ENCODE data around the gene B4GALNT3. TPM values are rescaled to one million over a fixed set of nuclear protein-coding genes. Genes with fewer than 3 reads are reported as not detected.

The B4GALNT3 gene
- total and polyA plus RNA-seq, 2 of the 13 experiments (the other 11 are each of a cell fraction or from before 2014, with no cell fraction given) = 3.2 to 4.4 TPM

DNA sequence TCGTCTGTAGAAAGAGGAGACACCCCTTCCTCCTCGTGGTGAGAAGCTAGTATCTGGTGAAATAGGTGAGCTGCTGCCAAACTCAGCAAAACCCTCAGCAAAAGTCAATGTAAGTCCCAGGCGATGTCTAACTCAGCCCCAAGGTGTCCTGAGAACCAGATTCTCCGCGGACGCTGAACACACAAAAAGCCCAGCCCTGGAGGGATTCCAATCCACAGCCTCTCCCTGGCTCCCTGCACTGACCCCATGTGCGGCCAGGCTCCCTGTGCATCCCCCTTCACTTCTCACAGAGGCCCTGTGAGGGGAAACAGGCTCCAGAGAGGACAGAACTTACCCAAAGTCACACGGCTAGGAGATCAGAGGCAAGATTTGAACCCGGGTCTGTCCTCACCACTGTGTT, 122.0 kb downstream of the B4GALNT3 start:
- Histone ChIP-seq H3K9ac (ENCODE audit: insufficient read depth, low read depth, low read length) (no peak overlapping the region), H3K27ac (ENCODE audit: extremely low read length, insufficient read depth, low read length) (peak overlapping the region; percentile 47), H3K36me3 (replicated peaks in 1 of 2; ENCODE audit: control insufficient read depth in 1 of 2, insufficient read depth in 2 of 2, low read length in 2 of 2) (no peaks in the 10 kb centered on the region), H3K79me2 (ENCODE audit: insufficient read depth, low read length) (no peaks in the 10 kb centered on the region), H3K4me1 (ENCODE audit: insufficient read depth, low read length) (peaks cover 97% of the 10 kb centered on the region), H3K4me2 (ENCODE audit: low read depth, low read length) (peak overlapping the region; percentile 15; the same call in 1 of the 2 replicates), H4K20me1 (ENCODE audit: insufficient read depth, low read length) (no peaks in the 10 kb centered on the region), H2AFZ (ENCODE audit: low read length) (no peak overlapping the region), H3K27me3 (ENCODE audit: control insufficient read depth in 1 of 2, insufficient read depth in 2 of 2, low read length in 2 of 2) (no peaks in the 10 kb centered on the region), H3K4me3 (replicated peaks in 1 of 3; ENCODE audit: insufficient read depth in 1 of 3, low read depth in 2 of 3, low read length in 3 of 3) (0 out of 6 replicates have a peak overlapping the region, but pooled peaks of 1 of the 3 experiments have one; percentile 13), H3K9me3 (ENCODE audit: low read length) (no peaks in the 10 kb centered on the region)
- DNase-seq (ENCODE audit: low spot score) (no peak), FAIRE-seq (no peak), ATAC-seq (no peak)
- WGBS (ENCODE audit: low lambda C conversion rate) = 69% methylated on average over 4 of the region's 9 CpGs
- ChIA-PET POLR2A (no interaction called here), CTCF (ENCODE audit: low intra/inter-chr PET ratio, low total read pairs) (no interaction called here)
- intact Hi-C loops (cut with micrococcal nuclease; ENCODE audit: unreplicated experiment) (no loop called here), in situ Hi-C loops (cut with HindIII; ENCODE audit: extremely low pct_ligation_motif_present, low pct_unique_long_range_greater_than_20kb) (no loop called here)
- TF ChIP-seq, protein P1, sequence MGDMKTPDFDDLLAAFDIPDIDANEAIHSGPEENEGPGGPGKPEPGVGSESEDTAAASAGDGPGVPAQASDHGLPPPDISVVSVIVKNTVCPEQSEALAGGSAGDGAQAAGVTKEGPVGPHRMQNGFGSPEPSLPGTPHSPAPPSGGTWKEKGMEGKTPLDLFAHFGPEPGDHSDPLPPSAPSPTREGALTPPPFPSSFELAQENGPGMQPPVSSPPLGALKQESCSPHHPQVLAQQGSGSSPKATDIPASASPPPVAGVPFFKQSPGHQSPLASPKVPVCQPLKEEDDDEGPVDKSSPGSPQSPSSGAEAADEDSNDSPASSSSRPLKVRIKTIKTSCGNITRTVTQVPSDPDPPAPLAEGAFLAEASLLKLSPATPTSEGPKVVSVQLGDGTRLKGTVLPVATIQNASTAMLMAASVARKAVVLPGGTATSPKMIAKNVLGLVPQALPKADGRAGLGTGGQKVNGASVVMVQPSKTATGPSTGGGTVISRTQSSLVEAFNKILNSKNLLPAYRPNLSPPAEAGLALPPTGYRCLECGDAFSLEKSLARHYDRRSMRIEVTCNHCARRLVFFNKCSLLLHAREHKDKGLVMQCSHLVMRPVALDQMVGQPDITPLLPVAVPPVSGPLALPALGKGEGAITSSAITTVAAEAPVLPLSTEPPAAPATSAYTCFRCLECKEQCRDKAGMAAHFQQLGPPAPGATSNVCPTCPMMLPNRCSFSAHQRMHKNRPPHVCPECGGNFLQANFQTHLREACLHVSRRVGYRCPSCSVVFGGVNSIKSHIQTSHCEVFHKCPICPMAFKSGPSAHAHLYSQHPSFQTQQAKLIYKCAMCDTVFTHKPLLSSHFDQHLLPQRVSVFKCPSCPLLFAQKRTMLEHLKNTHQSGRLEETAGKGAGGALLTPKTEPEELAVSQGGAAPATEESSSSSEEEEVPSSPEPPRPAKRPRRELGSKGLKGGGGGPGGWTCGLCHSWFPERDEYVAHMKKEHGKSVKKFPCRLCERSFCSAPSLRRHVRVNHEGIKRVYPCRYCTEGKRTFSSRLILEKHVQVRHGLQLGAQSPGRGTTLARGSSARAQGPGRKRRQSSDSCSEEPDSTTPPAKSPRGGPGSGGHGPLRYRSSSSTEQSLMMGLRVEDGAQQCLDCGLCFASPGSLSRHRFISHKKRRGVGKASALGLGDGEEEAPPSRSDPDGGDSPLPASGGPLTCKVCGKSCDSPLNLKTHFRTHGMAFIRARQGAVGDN (CRISPR knock-in tag; IDR thresholded peaks at IDR 0.05) = peak; percentile 6; the same call in 1 of the 2 replicates
- no peak for TF ChIP-seq BCL6 (CRISPR knock-in tag; IDR thresholded peaks at IDR 0.05)
- no TSS peak for BruUV-seq (replicated peaks)

DNA sequence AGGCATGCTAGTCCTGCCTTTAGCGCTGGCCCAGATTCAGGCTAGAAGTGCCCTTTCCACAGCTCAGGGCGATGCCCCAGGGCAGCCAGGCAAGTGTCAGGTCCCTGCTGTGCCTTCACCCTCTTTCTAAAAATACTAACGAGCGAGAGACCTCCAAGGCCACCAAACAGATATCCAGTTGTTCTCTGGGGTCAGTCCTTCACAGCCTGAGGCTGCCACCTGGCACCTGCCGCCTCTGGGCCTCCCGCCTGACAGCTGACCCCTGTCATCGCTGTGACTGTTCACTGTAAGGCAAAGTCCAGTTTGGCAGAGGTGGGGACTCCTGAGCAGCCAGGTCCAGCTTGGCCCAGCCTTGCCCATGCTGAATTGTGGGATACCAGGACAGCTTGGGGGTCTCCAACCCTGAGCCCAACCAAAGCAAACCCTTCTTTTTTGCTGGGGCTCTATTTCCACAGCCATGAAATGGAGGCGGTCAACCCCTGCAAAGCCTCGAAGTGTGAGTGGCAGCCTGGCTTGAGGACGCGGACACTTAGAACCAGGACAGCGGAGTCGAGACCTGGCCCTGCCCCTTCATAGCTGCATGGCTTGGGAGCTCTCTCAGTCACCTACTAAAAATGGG, 123.6 kb downstream of the B4GALNT3 start:
- no peaks in the 10 kb centered on the region for H3K9me3 ChIP-seq (ENCODE audit: low read length)
- peak overlapping the region; percentile 88 for H3K27ac ChIP-seq (ENCODE audit: extremely low read length, insufficient read depth, low read length)
- 20% methylated on average over 2 of the region's 13 CpGs for WGBS (ENCODE audit: low lambda C conversion rate)
- H3K4me2 ChIP-seq (ENCODE audit: low read depth, low read length) = peak overlapping the region; percentile 69
- H3K36me3 ChIP-seq (replicated peaks in 1 of 2; ENCODE audit: control insufficient read depth in 1 of 2, insufficient read depth in 2 of 2, low read length in 2 of 2) = no peaks in the 10 kb centered on the region
- peak; percentile 84 for DNase-seq (ENCODE audit: low spot score)
- peaks cover 97% of the 10 kb centered on the region for H3K4me1 ChIP-seq (ENCODE audit: insufficient read depth, low read length)
- in situ Hi-C loops (cut with HindIII; ENCODE audit: extremely low pct_ligation_motif_present, low pct_unique_long_range_greater_than_20kb) (no loop called here), intact Hi-C loops (cut with micrococcal nuclease; ENCODE audit: unreplicated experiment) (no loop called here)
- H2AFZ ChIP-seq (ENCODE audit: low read length) = no peak overlapping the region
- FAIRE-seq = peak; percentile 89
- ChIA-PET POLR2A (interaction anchor here (1.0 to 2.1 kb wide), 3 partner anchors 10 to 168 kb away, joined by 3 to 11 read pairs (median 5); no protein-coding TSS in a partner anchor), CTCF (ENCODE audit: low intra/inter-chr PET ratio, low total read pairs) (no interaction called here)
- H3K79me2 ChIP-seq (ENCODE audit: insufficient read depth, low read length) = no peaks in the 10 kb centered on the region
- H3K27me3 ChIP-seq (ENCODE audit: control insufficient read depth in 1 of 2, insufficient read depth in 2 of 2, low read length in 2 of 2) = no peaks in the 10 kb centered on the region
- peak; percentile 84 for ATAC-seq
- H3K4me3 ChIP-seq (replicated peaks in 1 of 3; ENCODE audit: insufficient read depth in 1 of 3, low read depth in 2 of 3, low read length in 3 of 3) = peak overlapping the region in 1 of 3 experiments; percentile 39; a peak in 1 of 6 replicates
- H3K9ac ChIP-seq (ENCODE audit: insufficient read depth, low read depth, low read length) = peak overlapping the region; percentile 58
- H4K20me1 ChIP-seq (ENCODE audit: insufficient read depth, low read length) = no peaks in the 10 kb centered on the region
- BruUV-seq (replicated peaks) = no TSS peak
- no peak for TF ChIP-seq ZC3H13 (CRISPR knock-in tag; IDR thresholded peaks at IDR 0.05)
- peak; percentile 75 for TF ChIP-seq TEAD3 (CRISPR knock-in tag; optimal IDR thresholded peaks at IDR 0.05; ENCODE audit: borderline replicate concordance)
- TF ChIP-seq, protein P2, sequence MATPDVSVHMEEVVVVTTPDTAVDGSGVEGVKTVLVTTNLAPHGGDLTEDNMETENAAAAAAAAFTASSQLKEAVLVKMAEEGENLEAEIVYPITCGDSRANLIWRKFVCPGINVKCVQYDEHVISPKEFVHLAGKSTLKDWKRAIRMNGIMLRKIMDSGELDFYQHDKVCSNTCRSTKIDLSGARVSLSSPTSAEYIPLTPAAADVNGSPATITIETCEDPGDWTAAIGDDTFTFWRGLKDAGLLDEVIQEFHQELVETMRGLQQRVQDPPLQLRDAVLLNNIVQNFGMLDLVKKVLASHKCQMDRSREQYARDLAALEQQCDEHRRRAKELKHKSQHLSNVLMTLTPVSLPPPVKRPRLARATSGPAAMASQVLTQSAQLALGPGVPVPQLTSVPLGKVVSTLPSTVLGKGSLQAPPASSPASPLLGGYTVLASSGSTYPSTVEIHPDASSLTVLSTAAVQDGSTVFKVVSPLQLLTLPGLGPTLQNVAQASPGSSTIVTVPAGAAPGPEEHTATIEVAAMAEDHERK (CRISPR knock-in tag; IDR thresholded peaks at IDR 0.05; ENCODE audit: low read depth) = no peak
- peak; percentile 23; the same call in 1 of the 2 replicates for TF ChIP-seq HHEX (CRISPR knock-in tag; IDR thresholded peaks at IDR 0.05)
- no peak for TF ChIP-seq NAIF1 (CRISPR knock-in tag; IDR thresholded peaks at IDR 0.05; ENCODE audit: borderline replicate concordance)
- TF ChIP-seq ZBTB7B (CRISPR knock-in tag; IDR thresholded peaks at IDR 0.05) = peak; percentile 98
- peak; percentile 73; the same call in 1 of the 2 replicates for TF ChIP-seq RNF2 (conservative IDR thresholded peaks at IDR 0.05; ENCODE audit: low read depth)
- peak; percentile 91 for TF ChIP-seq ZNF607 (CRISPR knock-in tag; IDR thresholded peaks at IDR 0.05; ENCODE audit: borderline replicate concordance)
- peak; percentile 69; the same call in 1 of the 3 replicates for TF ChIP-seq MXI1 (IDR thresholded peaks at IDR 0.05; ENCODE audit: borderline replicate concordance, low read depth, low read length)
- TF ChIP-seq ZNF230 (CRISPR knock-in tag; IDR thresholded peaks at IDR 0.05) = no peak
